Muscle of arm (tissue), 14 donors: ENCODE measurements around the gene TAF11L11. TPM values are rescaled to one million over a fixed set of nuclear protein-coding genes. Genes with fewer than 3 reads are reported as not detected.
"Not testable (repeated sequence)": the region's sequence is repeated elsewhere in the genome, so short reads cannot be mapped to it uniquely, and the experiment has no call there.

Experiments
- DNase-seq: peaks from one replicate; pipeline ENCODE4 v3.0.0-alpha.2; 2013
- long read RNA-seq, 11 donors: transcript quantifications; one replicate each; lab custom pipeline, GENCODE V29; 2026
- polyA plus RNA-seq, 12 donors: library from polyadenylated mRNA; unstranded; fragments of 120-200 nt; gene quantifications; one replicate each; pipeline ENCODE4 v1.2.1, GENCODE V29; 2013; ENCODE audit not compliant: insufficient read length in 12 of 12

The TAF11L11 gene
- polyA plus RNA-seq, result not detected
- long read RNA-seq, donor 1, result 0 reads
- long read RNA-seq, donor 2, partial matches to known transcripts, result 0 of 1 reads
- long read RNA-seq, donor 2, other reads (novel, unspliced or antisense), result 0 of 1 reads
- long read RNA-seq, donor 3, result 0 reads
- long read RNA-seq, donor 4, result 0 reads
- long read RNA-seq, donor 5, result 0 reads
- long read RNA-seq, donor 6, result 0 reads
- long read RNA-seq, donor 7, result 0 reads
- long read RNA-seq, donor 8, result 0 reads
- long read RNA-seq, donor 9, result 0 reads
- long read RNA-seq, donor 10, result 0 reads
- long read RNA-seq, donor 11, result 0 reads

DNA sequence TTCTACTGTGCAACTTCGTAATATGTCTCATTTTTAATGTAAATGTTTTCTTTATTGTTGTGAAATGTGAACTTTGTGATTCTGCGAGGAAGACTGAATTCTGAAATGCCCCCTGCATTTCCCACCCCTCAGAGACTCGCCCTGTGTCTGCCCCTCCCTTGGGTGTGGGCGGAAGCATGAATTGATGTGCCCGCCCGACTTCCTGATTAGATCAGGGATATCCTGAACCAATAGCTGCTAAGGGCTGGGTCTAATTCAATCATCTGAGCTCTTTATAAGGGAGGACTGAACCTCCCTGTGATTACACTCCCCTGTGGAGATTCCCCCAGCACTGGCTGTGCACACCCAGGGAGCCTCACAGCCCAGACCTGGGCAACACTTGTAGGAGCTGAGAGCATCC is at the start of gene TAF11L11:
Gene TAF11L11, plus strand, starts transcription at position 304 of the 400 bp plus-strand sequence.
- DNase-seq, result not testable (repeated sequence)

GRCh38 chr5:17585658-17586057 is 18.3 kb upstream of the TAF11L11 start, which contains the start of gene TAF11L7:
TAF11L7 (minus strand) TSS chr5:17585758.
- DNase-seq, result not testable (repeated sequence)

- not testable (repeated sequence) for DNase-seq
Observed at GRCh38 chr5:17590860-17591259, 13.1 kb upstream of the TAF11L11 start, which contains the start of gene TAF11L8. TAF11L8 (minus strand) TSS chr5:17590960.

DNA sequence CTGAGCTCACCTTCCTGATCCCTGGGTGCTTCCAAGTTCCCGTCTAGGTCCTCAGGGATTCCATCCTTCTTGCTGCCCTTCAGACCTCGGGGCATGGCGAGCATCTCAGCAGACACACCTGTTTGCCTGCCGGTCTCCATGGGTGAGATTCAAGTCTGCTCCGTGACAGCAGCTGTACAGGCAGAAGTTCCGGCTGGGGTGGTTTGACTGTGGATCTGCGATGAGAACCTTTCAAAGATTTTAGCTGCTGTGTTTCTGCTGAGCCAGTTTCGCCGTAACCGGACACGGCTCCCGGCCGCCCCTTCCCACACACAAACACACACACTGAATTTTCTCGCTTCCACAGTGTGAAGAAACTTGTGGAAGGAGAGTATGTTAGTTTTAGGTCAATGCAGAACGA is 9.7 kb upstream of the TAF11L11 start, which contains the start of gene TAF11L9:
Gene TAF11L9, minus strand, starts transcription at position 140 of the 400 bp plus-strand sequence.
- DNase-seq, result not testable (repeated sequence)

DNA sequence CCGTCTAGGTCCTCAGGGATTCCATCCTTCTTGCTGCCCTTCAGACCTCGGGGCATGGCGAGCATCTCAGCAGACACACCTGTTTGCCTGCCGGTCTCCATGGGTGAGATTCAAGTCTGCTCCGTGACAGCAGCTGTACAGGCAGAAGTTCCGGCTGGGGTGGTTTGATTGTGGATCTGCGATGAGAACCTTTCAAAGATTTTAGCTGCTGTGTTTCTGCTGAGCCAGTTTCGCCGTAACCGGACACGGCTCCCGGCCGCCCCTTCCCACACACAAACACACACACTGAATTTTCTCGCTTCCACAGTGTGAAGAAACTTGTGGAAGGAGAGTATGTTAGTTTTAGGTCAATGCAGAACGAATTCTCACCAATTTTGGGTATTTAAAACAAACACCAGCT is 6.3 kb upstream of the TAF11L11 start, which contains the start of gene TAF11L10:
Gene TAF11L10, minus strand, starts transcription at position 101 of the 400 bp plus-strand sequence.
- not testable (repeated sequence) for DNase-seq

GRCh38 chr5:17604951-17605350 is 968 bp downstream of the TAF11L11 start:
- no peak for DNase-seq

DNA sequence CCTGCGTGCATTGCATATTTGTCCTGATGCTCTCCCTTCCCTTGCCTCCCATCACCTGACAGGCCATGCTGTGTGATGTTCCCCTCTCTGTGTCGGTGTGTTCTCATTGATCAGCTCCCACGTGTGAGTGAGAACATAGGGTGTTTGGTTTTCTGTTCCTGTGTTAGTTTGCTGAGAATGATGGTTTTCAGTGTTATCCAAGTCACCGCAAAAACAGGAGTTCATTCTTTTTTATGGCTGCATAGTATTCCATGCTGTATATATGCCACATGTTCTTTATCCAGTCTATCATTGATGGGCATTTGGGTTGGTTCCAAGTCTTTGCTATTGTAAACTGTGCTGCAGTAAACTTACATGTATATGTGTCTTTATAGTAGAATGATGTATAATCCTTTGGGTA is 3.5 kb downstream of the TAF11L11 start:
- DNase-seq, result not testable (repeated sequence)

DNA sequence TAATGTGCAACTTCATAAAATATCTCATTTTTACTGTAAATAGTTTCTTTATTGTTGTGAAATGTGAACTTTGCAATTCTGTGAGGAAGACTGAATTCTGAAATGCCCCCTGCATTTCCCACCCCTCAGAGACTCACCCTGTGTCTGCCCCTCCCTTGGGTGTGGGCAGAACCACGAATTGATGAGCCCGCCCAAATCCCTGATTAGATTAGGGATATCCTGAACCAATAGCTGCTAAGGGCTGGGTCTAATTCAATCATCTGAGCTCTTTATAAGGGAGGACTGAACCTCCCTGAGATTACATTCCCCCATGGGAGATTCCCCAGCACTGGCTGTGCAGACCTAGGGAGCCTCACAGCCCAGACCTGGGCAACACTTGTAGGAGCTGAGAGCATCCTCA is 6.1 kb downstream of the TAF11L11 start, which contains the start of gene TAF11L12:
Gene TAF11L12, plus strand, starts transcription at position 301 of the 400 bp plus-strand sequence.
- DNase-seq, result not testable (repeated sequence)

DNA sequence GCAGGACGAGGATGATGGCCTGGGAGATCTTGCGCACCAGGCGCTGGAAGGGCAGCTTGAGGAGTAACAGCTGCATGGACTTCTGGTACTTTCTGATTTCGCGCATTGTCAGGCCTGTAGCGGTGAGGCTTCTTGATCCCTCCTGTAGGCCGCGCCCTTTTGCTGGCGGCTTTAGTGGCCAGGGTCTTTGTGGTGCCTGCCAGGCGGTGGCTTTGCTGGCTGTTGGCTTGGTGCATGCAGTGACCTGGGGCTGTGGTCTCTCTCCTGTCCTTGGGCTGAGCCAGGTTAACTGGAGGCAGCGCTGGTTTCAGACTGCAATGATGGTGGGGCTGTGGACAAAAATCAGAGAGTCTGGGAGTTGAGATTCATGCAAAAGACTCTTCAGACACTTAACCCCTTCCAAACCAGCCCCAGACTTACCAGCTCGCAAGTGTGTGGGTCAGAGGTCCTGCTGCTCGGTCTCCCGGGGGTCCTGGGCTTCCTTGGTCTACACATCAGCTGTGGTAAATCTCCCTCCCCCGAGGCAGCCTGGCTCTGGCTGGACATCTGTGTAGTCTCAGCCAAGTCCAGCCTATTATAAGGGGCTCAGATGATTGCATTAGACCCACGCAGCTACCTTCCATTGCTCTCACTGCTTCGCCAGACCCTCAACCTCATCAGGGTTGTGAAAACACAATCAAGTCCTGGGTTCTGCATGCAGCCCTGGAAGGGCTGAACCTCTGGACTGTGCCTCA is 11.1 kb downstream of the TAF11L11 start:
- no peak for DNase-seq

DNA sequence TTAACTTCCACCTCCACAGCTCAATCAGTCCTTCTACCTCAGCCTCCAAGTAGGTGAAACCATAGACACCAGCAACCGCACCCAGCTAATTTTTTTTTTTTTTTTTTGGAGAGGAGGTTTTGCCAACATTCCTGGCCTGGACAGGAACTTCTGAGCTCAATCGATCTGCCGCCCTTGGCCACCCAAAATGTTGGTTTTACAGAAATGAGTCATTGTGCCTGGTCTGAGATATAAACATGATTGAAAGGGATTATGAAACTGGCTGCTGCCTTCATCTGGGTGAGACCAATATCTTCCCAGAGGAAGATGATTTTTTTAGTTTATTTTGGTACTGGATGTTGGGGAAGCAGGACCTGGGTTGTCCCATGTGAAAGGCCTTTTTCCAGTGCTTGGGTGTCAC is 15.4 kb downstream of the TAF11L11 start:
- DNase-seq, result no peak

DNA sequence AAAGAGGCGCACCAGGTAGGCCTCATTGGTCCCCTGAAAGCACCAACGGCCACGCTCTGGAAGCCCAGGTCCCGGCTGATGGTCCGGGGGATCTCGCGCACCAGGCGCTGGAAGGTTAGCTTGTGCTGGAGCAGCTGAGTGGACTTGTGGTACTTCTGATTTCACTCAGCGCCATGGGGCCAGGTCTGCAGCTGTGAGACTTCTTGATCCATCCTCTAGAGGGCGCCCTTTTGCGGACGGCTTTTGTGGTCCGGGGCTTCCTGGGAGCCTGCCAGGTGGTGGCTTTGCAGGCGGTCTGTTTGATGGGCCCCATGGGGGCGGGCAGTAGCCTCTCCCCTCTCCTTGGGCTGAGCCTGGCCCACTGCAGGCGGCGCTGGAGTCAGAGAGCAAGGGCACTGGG is 16.6 kb downstream of the TAF11L11 start:
- DNase-seq, result no peak

GRCh38 chr5:17625686-17626085 is 21.7 kb downstream of the TAF11L11 start:
- DNase-seq, result no peak

GRCh38 chr5:17631788-17632187 is 27.8 kb downstream of the TAF11L11 start, which contains the start of gene TAF11L13:
TAF11L13 (plus strand) TSS chr5:17632088.
- not testable (repeated sequence) for DNase-seq

- DNase-seq, result no peak
Observed at GRCh38 chr5:17634160-17634559, 30.2 kb downstream of the TAF11L11 start, which contains the start of gene TAF11L14. TAF11L14 (plus strand) TSS chr5:17634460.

DNA sequence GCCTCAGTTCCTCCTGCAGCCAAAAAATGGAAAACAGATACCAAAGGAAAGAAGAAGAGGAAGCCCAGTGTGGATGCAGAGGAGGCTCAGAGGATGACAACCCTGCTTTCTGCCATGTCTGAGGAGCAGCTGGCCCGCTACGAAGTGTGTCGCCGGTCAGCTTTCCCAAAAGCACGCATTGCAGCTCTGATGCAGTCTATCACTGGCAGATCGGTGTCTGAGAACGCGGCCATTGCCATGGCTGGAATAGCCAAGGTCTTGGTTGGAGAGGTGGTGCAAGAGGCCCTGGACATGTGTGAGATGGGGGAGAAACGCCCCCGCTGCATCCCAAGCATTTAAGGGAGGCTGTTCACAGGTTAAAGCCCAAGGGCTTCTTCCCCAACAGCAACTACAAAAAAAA is 45.2 kb downstream of the TAF11L11 start:
- DNase-seq, result not testable (repeated sequence)

GRCh38 chr5:17655201-17655759 is 51.3 kb downstream of the TAF11L11 start:
- DNase-seq, result not testable (repeated sequence)

Other genes with a start within 250 kb of the TAF11L11 start
- not detected for gene TAF11L2, start 106.0 kb upstream of the TAF11L11 start, polyA plus RNA-seq
- not detected for gene TAF11L3, start 85.8 kb upstream of the TAF11L11 start, polyA plus RNA-seq
- gene TAF11L4, start 82.4 kb upstream of the TAF11L11 start, polyA plus RNA-seq, result not detected
- gene TAF11L5, start 78.9 kb upstream of the TAF11L11 start, polyA plus RNA-seq, result not detected
- not detected for gene TAF11L6, start 75.5 kb upstream of the TAF11L11 start, polyA plus RNA-seq
- gene TAF11L7, start 18.4 kb upstream of the TAF11L11 start, polyA plus RNA-seq, result not detected
- gene TAF11L8, start 13.2 kb upstream of the TAF11L11 start, polyA plus RNA-seq, result not detected
- not detected for gene TAF11L9, start 9.8 kb upstream of the TAF11L11 start, polyA plus RNA-seq
- gene TAF11L10, start 6.4 kb upstream of the TAF11L11 start, polyA plus RNA-seq, result not detected
- gene TAF11L12, start 6.2 kb downstream of the TAF11L11 start, polyA plus RNA-seq, result not detected
- gene TAF11L13, start 27.9 kb downstream of the TAF11L11 start, polyA plus RNA-seq, result not detected
- not detected for gene TAF11L14, start 30.3 kb downstream of the TAF11L11 start, polyA plus RNA-seq